HL-60 (cell line): ENCODE measurements around the gene C6orf120.

Experiments used
- DNase-seq, 2 experiments: peaks; one replicate each; pipeline ENCODE4 v3.0.0-alpha.2; 2010 to 2020; ENCODE audit warnings: low read depth in 1 of 2, low spot score in 1 of 2
- H3K27ac ChIP-seq: fragments of 250-450 bp; sonication (Bioruptor Pico); replicated peaks from 2 replicates; pipeline ENCODE4 v1.5.1; 2020; ENCODE audit warnings: mild to moderate bottlenecking, moderate library complexity
- H3K27me3 ChIP-seq: fragments of 250-450 bp; sonication (Bioruptor Pico); 2 replicates; pipeline ENCODE4 v1.5.1; 2021; ENCODE audit warnings: mild to moderate bottlenecking, moderate library complexity; ENCODE audit not compliant: insufficient read depth, poor library complexity, severe bottlenecking
- H3K4me3 ChIP-seq: replicated peaks from 2 replicates; pipeline ENCODE4 v1.5.1; 2011; ENCODE audit warnings: mild to moderate bottlenecking, control low read depth, low read length; ENCODE audit not compliant: insufficient read depth
- GABPA ChIP-seq: IDR thresholded peaks from 2 replicates; pipeline ENCODE4 v1.6.1; 2012; ENCODE audit warnings: low read depth
- POLR2AphosphoS5 ChIP-seq: IDR thresholded peaks from 2 replicates; pipeline ENCODE4 v1.6.1; 2012; ENCODE audit warnings: low read depth
- SPI1 ChIP-seq: IDR thresholded peaks from 2 replicates; pipeline ENCODE4 v1.6.1; 2012; ENCODE audit warnings: low read depth, mild to moderate bottlenecking, borderline replicate concordance
- TF ChIP-seq, protein P1 (sequence below): IDR thresholded peaks from one replicate; pipeline ENCODE4 v1.5.1; 2011; ENCODE audit warnings: low read length, control low read depth, inconsistent platforms; ENCODE audit not compliant: insufficient read depth
- TF ChIP-seq, protein P2 (sequence below): IDR thresholded peaks from 2 replicates; pipeline ENCODE4 v1.6.1; 2012; ENCODE audit warnings: low read depth; ENCODE audit not compliant: insufficient replicate concordance

C6orf120 gene

GRCh38 chr6:169654598-169655391 lies 47.1 kb upstream of the C6orf120 start:
- DNase-seq: no peak
- Histone ChIP-seq H3K4me3 (no peak overlapping the region), H3K27me3 (no peaks in the 10 kb centered on the region), H3K27ac (no peak overlapping the region)
- TF ChIP-seq GABPA (no peak), POLR2AphosphoS5 (no peak), SPI1 (no peak)
- TF ChIP-seq, protein P1, sequence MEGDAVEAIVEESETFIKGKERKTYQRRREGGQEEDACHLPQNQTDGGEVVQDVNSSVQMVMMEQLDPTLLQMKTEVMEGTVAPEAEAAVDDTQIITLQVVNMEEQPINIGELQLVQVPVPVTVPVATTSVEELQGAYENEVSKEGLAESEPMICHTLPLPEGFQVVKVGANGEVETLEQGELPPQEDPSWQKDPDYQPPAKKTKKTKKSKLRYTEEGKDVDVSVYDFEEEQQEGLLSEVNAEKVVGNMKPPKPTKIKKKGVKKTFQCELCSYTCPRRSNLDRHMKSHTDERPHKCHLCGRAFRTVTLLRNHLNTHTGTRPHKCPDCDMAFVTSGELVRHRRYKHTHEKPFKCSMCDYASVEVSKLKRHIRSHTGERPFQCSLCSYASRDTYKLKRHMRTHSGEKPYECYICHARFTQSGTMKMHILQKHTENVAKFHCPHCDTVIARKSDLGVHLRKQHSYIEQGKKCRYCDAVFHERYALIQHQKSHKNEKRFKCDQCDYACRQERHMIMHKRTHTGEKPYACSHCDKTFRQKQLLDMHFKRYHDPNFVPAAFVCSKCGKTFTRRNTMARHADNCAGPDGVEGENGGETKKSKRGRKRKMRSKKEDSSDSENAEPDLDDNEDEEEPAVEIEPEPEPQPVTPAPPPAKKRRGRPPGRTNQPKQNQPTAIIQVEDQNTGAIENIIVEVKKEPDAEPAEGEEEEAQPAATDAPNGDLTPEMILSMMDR: no peak
- TF ChIP-seq, protein P2, sequence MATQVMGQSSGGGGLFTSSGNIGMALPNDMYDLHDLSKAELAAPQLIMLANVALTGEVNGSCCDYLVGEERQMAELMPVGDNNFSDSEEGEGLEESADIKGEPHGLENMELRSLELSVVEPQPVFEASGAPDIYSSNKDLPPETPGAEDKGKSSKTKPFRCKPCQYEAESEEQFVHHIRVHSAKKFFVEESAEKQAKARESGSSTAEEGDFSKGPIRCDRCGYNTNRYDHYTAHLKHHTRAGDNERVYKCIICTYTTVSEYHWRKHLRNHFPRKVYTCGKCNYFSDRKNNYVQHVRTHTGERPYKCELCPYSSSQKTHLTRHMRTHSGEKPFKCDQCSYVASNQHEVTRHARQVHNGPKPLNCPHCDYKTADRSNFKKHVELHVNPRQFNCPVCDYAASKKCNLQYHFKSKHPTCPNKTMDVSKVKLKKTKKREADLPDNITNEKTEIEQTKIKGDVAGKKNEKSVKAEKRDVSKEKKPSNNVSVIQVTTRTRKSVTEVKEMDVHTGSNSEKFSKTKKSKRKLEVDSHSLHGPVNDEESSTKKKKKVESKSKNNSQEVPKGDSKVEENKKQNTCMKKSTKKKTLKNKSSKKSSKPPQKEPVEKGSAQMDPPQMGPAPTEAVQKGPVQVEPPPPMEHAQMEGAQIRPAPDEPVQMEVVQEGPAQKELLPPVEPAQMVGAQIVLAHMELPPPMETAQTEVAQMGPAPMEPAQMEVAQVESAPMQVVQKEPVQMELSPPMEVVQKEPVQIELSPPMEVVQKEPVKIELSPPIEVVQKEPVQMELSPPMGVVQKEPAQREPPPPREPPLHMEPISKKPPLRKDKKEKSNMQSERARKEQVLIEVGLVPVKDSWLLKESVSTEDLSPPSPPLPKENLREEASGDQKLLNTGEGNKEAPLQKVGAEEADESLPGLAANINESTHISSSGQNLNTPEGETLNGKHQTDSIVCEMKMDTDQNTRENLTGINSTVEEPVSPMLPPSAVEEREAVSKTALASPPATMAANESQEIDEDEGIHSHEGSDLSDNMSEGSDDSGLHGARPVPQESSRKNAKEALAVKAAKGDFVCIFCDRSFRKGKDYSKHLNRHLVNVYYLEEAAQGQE: no peak

DNA sequence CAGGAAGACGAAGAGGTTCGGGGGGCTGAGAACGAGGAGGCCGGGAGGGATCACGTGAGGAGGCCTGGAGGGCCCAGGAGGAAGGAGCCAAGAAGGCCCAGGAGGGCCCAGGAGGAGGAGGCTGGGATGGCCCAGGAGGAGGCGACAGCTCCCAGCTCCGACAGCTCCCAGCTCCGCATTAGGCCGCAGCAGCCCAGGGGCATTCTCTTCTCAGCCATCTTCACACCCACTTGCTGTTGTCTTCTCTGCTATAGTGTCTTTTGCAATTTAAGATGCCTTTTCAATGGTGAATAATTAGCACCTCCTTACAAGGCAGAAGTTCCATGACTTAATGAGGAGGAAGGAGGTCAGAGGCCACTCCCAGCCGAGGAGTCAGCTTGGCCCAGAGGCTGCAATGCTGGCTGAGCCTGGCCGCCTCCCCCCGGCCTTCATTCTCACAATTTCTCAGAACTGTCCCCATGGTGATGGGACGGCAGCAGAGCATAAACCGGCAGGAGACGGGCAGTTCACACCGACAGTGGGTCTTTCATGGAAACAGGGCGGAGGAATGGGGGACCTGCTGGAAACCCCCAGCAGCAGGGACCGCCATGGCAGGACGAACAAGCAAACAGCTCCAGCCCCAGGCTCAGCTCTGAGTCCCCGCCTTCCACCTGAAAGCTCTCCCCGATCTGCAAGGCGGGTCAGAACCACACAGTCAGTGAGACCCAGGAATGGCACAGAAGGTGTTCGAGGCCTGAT lies 45.2 kb upstream of the C6orf120 start:
- Histone ChIP-seq H3K27me3 (no peaks in the 10 kb centered on the region), H3K27ac (no peak overlapping the region), H3K4me3 (no peak overlapping the region)
- DNase-seq: no peak
- no peak for TF ChIP-seq POLR2AphosphoS5
- TF ChIP-seq GABPA: no peak

DNA sequence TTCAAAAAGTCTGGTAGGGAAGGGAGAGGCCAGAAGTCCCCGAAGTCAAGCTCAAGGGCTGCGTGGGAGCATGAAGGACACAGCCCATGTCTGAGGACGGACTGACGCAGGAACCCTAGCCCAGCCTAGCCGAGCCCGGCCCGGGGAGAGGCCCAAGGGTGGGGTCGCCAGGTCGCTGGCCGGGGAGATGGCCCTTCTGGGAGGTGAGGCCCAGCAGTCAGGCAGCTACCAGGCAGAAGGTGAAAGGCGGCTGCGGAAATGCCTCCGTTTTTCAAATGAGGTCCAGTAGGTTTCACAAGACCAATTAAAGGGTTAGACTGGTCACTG lies 44.7 kb upstream of the C6orf120 start:
- Histone ChIP-seq H3K4me3 (no peak overlapping the region), H3K27me3 (no peaks in the 10 kb centered on the region), H3K27ac (no peak overlapping the region)
- no peak for DNase-seq
- TF ChIP-seq, protein P1: no peak
- TF ChIP-seq POLR2AphosphoS5 (no peak), GABPA (no peak), SPI1 (no peak)
- TF ChIP-seq, protein P2: no peak

DNA sequence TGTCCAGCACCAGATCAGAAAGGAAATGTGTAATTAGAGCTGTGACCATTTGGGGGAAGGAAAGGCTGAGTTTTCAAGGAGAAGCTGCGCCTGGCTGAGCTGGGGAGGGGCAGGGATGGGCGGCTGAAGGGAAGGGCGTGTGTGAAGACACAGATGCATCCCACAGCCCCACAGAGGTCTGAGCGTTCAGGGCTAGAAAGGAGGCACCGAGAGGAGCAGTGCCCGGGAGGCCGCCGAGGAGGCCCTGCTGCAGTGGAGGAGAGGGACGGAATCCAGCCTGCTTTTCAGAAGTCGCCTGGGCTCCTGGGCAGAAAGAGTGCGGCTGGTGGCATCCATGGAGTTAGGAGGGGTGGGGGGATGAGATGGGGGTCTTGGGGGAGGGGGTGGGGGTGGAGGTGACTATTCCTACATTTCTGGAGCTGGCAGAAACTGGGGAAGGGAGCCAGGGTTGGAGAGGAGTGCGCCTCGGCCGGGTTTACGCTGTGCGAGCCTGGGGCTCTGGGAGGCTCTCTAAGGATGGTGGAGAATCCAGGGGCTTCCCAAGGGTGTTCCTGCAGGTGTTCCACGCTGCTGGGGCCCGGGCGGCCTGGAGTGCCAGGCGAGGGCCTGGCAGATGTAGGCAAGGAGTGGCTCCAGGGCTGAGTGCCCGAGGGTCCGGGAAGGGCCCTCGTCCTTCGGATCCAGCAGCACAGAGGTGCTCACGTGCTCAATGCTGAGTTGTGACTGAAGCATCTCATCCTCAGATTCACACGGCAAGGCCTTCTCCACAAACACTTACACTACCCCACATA lies 41.9 kb upstream of the C6orf120 start:
- no peak overlapping the region for H3K27ac ChIP-seq
- no peak overlapping the region for H3K4me3 ChIP-seq
- no peak for TF ChIP-seq SPI1
- TF ChIP-seq POLR2AphosphoS5: no peak
- TF ChIP-seq, protein P2: no peak
- TF ChIP-seq, protein P1: no peak
- TF ChIP-seq GABPA: no peak
- no peak for DNase-seq
- no peaks in the 10 kb centered on the region for H3K27me3 ChIP-seq
